ENCODE measurements around the gene EMC7.
"Not testable (repeated sequence)": the region's sequence is repeated elsewhere in the genome, so short reads cannot be mapped to it uniquely, and the experiment has no call there.

Gene EMC7

DNA sequence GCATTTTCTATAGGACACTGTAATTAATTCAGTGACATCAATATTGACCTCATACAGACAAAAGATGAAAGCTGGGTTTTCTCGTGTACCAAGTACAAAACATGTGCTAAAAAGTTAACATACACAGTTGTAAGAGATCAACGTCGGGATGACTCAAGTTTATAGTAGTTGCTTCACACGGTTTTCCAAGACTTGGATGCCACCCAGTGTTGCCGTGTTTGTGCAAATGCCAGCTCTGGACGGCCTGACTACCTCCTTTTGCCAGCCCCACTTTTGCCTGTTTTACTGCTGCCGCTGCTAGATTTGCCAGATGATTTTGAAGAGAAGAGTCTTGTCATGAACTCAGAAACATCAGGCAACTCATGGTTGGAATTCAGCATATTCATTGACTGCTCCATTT, 17.6 kb downstream of the EMC7 start:
- no peak for DNase-seq

DNA sequence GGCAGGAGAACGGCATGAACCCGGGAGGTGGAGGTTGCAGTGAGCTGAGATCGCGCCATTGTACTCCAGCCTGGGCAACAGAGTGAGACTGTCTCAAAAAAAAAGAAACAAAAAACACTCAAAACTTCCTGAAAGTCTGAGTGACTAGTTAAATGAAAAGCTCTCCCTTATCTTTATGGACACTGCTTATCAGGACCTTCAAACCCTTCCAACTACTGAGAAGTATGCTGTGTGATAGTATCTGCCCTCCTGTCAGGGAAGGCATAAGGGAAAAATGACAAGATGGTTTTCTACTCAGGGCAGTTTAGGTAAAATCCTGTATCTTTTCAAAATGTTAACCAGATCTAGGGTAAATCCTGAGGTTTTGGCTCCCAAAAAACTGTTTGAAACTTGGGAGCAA, 21.8 kb downstream of the EMC7 start:
- DNase-seq, result no peak

DNA sequence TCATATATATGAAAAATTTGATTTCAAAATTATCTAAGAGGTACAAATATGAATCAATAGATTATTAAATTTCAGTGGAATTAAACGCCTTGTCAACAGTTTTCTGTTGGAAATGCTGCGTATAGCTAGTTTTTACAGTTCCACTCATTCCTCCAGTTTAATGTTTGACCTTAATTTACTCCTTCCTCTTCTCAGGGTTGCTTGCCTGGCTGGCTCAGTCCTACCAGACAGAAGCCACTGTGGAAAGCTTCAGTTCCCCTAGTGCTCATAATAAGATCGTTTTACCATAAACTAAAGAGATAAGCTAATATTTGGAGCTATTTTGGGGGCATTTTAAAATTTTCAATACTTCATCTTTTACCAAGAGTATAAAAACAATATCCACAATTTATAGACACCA, 22.8 kb downstream of the EMC7 start:
- no peak for DNase-seq

DNA sequence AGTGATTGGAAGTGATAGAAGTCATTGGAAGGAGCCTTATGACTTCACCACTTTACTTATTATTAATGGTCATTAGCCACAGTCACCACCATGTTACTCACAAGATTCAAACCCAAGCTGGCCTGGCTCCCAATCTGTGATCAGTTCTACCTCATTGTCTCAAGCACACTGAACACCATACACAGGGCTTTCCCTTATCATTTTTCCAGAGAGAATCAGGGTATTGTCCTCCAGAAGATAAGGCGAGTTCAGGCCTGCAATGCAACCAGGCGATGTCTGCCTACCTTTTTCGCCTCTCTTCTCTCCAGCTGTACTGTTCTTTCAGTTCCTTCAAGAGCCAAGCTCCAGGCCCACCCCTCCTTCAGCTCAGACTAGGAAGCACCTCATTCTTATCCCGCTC, 24.9 kb downstream of the EMC7 start:
- no peak for DNase-seq

DNA sequence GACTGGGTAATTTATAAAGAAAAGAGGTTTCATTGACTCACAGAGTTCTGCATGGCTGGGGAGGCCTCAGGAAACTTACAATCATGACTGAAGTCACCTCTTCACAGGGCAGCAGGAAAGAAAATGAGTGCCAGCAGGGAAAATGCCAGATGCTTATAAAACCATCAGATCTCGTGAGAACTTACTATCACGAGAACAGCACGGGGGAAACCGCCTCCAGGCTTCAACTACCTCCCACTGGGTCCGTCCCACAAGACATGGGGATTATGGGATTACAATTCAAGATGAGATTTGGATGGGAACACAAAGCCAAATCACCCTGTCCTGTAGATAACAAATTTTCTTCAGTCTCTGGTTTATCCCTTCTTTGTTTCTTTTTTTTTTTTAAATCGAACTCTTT, 31.7 kb downstream of the EMC7 start:
- DNase-seq, result no peak

DNA sequence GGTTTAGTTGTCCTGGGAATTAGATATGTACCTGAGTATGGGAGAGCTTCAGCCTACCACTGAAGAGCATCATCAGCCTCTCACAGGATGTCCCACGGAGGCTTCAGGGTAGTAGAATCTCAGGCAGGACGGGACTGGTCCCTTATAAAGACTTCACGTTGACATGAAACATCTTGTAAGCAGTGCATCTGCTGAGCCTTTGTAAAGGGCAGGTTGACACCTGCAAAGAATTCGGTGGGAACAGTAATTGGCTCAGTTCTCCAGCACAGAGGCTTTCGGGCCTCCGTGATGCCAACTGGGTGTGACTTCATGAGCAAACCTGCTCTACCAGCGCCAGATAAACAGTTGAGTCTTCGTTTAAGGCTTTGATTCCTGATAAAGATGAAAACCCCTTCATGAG, 35.7 kb downstream of the EMC7 start:
- no peak for DNase-seq

DNA sequence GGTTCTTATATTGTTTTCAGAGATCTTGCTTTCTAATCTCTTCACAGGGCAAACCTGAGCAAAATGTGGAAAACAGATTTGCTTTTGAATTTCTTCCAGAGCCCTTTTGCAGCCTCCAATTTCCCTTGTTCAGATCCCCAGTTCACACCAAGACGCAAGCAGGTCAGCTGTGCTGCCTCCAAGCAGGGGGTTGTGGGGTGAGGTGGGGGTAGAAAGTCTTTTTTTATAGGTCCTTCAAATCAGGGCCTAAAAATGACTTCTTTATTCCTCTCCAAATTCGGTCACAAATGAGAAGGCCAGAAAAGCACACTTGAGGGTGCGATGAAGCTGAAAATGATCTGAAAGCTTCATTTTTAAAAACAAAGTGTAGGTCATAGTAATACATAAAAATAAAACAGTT, 36.4 kb downstream of the EMC7 start:
- no peak for DNase-seq

DNA sequence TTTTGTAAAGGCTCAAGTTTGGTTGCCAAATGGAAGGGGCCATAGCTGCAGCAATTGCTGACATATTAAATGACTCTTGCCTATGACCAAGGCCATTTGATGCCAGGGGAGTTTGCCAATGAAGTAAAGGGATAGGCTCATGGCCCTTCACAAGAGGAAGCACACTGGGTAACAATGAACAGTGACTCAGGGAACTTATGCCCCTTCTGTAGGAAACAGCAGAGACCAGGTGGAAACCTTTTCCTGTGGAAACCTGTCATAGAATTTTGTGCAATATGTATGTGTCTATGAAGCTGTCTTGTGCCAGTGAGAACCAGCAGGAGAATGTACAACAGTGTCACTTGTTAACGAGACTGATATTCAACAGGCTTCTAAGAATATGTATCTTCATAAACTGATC, 37.2 kb downstream of the EMC7 start:
- DNase-seq, result no peak

DNA sequence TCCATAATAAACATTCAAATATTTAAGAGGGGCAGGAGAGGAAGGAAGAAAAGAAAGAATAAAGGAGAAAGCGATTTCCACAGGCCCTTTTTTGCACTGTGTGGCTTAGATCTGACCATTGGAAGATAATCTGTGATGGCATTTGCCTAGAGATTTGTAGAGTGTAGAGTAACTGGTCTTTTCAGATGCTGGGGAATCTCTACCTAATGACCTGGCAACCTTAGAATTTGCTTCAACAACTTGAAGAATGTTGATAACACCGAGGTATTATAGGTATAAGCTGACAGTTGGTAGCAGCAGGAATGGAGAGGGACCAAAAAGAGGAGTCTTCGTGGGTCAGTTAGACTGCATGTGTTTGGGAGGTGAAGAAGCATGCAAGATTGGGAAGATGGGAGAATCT, 41.7 kb downstream of the EMC7 start:
- no peak for DNase-seq

DNA sequence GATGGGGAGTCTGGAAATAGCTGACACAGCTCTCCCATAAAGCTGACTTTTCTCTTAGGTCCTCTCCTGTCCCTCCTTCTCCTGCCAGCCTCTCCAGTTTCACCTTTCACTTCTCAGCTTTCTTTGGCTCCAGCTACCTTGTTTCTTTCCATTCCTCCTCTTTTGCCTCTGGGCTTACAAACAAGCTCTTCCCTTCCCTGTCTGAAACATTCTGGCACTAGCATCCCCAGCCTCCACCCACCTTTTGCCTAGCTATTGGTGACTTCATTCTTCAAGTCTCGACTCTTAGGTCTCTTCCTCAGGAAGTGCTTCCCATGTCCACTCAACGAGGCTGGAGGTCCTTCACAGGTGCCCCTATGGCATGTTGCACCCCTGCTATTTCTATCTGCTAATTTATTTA, 42.2 kb downstream of the EMC7 start:
- DNase-seq, result no peak

DNA sequence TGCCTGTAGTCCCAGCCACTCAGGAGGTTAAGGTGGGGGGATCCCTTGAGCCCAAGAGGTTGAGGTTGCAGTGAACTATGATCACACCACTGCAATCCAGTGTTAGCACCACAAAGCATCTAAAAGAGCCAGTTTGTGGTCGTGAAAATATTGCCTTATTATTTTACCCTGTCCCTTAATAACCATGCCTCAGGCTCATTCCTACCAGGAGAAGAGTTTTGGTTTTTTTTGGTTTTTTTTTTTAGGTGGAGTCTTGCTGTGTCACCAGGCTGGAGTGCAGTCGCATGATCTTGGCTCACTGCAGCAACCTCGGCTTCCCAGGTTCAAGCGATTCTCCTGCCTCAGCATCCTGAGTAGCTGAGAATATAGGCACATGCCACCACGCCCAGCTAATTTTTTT, 44.8 kb downstream of the EMC7 start:
- no peak for DNase-seq

DNA sequence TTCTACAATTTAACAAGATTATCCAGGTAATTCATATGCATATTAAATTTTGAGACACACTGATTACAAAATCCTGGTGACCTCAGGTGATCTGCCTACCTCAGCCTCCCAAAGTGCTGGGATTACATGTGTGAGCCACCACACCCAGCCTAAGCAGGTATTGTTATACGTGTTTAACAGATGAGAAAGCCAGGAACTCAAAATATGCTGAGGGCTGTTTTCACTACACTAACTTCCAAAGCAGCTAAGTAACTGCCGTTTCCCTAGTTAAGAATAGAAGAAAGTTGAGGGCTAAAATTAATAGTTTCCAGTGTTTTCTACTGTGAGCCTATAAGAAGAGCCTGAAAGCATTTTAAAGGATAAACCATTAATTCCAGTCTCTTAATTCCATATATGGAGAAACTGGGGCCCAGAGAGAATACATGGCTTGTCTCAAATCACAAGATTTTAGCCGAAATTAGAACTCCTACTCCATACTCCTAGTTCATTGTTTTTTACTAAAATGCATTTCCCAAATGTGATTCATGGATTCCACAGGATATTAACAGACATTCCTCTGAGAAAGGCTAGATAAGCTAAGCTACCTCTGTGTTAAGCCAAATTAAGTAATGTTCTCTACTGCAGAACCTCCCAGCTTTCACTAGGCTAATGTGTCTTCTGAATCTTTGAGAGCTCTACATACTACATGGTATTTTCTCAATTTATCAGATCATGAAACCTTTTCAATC, 45.6 kb downstream of the EMC7 start:
- DNase-seq, result no peak

DNA sequence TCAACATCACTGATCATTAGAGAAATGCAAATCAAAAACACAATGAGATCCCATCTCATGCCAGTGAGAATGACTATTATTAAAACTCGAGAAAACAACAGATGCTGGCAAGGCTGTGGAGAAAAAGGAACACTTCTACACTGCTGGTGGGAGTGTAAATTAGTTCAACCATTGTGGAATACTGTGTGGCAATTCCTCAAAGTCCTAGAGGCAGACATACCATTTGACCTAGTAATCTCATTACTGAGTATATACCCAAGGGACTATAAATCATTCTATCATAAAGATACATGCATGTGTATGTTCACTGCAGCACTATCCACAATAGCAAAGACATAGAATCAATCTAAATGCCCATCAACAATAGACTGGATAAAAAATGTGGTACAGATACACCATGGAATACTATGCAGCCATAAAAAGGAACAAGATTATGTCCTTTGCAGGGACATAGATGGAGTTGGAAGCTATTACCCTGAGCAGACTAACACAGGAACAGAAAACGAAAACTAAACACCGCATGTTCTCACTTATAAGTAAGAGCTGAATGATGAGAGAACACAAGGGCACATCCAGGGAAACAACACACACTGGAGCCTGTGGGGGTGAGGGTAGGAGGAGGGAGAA, 47.5 kb downstream of the EMC7 start:
- DNase-seq, result no peak

DNA sequence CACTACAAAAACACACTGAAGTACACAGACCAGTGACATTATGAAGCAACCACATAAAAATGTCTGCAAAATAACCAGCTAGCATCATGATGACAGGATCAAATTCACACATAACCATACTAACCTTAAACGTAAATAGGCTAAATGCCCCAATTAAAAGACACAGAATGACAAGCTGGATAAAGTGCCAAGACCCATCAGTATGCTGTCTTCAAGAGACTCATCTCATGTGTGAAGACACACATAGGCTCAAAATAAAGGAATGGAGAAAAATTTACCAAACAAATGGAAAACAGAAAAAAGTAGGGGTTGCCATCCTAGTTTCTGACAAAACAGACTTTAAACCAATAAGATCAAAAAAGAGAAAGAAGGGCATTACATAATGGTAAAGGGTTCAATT, 51.3 kb downstream of the EMC7 start:
- not testable (repeated sequence) for DNase-seq

DNA sequence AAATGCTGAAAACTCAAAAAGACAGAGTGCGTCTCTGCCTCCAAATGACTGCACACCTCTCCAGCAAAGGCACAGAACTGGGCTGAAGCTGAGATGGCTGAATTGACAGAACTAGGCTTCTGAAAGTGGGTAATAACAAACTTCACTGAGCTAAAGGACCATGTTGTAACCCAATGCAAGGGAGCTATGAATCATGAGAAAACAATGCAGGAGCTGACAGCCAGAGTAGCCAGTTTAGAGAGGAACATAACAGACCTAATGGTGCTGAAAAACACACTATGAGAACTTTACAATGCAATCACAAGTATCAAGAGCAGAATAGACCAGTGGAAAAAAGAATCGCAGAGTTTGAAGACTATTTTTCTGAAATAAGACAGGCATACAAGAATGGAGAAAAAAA, 52.5 kb downstream of the EMC7 start:
- DNase-seq, result no peak

DNA sequence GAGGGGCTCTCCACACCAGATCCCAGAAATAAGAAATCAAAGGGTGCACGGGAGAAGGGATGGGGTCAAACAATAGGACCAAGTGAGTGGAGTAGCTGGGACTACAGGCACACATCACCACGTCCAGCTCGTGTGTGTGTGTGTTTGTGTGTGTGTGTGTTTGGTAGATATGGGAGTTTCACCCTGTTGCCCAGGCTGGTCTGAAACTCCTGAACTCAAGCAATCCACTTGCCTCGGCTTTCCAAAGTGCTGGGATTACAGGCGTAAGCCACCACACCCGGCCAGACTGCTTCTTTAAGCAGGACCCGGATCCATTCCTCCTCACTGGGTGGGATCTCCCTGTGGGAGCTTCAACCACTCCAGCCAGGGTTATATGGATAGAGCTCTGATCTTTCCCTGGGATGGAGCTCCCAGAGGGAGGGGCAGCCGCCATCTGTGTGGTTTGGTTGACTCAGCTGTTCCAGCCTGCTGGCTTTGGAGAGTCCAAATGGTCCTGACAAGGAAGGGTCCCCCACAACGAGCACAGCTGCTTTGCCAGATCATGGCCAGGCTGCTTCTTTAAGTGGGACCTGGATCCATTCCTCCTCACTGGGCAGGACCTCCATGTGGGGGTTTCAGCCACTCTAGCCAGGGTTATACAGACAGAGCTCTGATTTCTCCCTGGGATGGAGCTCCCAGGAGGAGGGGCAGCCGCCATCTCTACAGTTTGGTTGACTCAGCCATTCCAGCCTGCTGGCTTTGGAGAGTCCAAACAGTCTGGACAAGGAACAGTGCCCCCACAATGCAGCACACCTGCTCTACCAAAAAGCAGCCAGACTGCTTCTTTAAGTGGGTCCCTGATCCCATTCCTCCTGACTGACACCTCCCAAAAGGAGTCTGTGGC, 53.5 kb downstream of the EMC7 start:
- DNase-seq, result no peak

DNA sequence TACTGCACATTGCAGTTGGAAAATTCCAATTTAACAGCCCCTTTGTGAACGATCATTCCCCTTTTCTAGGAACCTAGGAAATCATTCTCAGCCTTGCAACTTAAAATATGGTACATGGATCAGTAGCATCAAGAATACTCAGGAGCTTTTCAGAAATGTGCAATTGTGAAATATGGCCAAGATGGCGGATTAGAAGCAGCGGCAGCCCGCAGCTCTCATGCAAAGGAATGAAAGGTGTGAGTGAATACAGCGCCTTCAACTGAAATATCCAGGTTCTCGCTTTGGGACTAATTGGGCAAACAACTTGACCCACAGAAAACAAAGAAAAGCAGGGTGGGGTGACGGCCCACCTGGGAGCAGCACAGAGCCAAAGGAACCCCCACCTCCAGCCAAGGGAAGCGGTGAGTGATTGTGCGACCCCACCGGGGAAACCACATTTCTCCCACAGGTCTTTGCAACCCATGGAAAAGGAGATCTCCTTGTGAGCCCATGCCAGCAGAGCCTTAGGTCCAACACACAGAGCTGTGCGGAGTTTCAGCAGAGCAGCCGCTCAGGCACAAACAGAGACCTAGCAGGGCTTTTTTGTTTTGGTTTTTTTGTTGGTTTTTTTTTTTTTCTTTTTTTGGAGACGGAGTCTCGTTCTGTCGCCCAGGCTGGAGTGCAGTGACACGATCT, 55.1 kb downstream of the EMC7 start:
- no peak for DNase-seq

DNA sequence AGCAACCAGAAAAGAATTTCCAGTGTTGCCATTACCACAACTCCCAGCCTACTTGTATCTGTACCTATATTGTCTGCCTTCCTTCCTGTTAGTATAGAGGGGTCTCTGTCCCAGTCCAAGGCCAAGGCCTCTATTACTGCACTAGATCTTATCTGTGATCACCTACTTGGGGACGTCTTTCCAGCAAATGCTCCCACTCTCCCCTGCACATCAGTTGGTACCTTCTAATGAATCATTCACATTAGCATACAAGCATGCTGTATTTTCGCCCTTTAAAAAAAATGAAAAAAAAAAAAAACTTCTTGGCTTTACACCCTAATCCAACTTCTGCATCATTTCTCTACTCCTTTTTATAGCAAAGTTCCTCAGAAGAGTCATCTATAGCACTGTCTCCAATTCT, 57.8 kb downstream of the EMC7 start:
- DNase-seq, result no peak

DNA sequence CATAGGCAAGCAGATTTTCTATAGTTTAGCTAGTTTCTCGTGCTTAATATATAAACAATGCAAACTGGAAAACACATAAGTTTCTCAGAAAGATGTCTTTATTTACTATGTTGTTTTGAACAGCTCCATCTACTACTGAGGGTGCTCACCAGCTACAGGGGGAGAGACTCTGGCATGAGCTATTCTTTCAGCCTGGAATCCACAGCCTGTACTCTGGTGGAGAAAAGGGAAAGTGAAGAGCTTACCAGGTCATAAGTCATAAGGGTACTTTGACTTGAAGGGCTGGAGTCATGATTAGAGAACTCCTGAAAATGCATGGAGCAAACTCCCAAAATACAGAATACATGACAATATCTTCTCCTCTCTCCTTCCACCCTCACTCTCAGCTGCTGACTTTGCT, 58.3 kb downstream of the EMC7 start:
- DNase-seq, result no peak

DNA sequence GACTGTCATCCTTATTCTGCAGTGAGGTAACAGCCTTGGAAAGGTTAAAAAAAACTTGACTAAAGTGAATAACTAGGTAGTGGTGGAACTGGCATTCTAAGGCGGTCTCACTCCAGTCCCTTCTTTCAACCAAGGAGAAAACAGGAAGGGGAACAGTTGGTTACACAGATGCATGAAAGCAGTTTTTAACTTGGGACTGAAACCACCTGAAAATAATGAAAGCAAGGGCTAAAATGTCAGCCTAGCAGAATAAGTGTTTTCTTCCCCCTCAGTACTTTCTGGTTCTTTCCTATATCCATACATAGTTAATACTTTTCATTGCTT, 61.9 kb downstream of the EMC7 start:
- no peak for DNase-seq

DNA sequence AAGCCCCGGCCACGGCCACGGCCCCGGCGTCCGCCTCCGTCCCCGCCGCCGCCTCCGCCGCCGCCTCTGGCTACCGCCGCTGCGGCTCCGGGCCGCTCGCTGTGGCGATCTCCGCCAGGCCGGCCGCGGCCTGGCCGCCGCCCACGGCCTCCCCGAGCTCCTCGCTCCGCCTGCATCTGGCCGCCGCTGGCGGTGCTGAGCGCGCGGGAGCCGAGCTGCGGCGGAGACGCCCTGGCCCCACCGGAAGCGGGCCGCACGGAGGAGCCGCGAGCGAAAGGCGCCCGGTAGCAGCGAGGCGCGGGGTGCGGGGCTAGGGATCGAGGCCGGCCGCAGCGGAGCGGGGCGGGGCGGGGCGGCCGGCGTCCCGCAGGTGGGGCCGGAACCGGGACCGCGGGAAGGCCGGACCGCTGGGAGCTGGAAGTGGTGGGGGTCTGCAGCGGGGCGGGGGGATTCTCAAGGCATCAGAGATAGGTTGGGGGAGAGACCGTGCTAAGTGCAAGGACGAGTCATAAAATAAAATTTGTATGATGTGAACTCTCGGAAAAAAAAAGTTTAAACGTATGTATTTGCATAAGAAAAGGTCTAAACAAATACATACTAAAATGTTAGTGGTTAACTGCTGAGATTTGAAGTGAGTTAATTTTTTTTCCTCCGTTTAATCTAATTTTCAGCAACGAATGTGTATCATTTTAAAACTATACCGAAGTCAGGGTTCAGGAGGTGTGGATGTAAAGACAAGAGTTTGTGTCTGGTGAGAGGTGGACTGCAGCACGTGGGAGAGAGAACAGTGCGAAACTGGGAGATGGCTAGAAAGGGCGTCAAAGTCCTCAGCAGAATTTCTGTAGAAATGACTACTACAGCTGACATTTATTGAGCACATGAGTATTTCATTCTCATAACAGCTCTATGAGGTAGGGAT, 62.5 kb downstream of the EMC7 start, which contains the start of gene AVEN:
AVEN (minus strand) TSS at position 334 of the 919 bp plus-strand sequence; CDS start at position 176, 158 bp downstream.
- peak; percentile 49 for DNase-seq

All from CD4-positive, alpha-beta T cell treated with Interleukin-15 for 1 hour (primary cell).